RCC 7860 (cell line): ENCODE data around the gene PROM2.
A peak's percentile ranks its signal among the peaks of the same experiment; 100 is the strongest.

Experiments used
- DNase-seq: peaks from one replicate; pipeline ENCODE4 v3.0.0-alpha.2; 2015; ENCODE audit warnings: low spot score
- FAIRE-seq: peaks from 2 replicates; lab custom pipeline; 2012; peaks lifted over from hg19 to GRCh38; lab: Jason Lieb, UNC

PROM2 gene

GRCh38 chr2:95305380-95306061, 31.3 kb downstream of the PROM2 start:
- no peak for FAIRE-seq
- no peak for DNase-seq

GRCh38 chr2:95306336-95306895, 32.2 kb downstream of the PROM2 start:
- DNase-seq (no peak), FAIRE-seq (no peak)

- no peak for FAIRE-seq
- DNase-seq = no peak
Measured at GRCh38 chr2:95307036-95307435, 32.8 kb downstream of the PROM2 start.

GRCh38 chr2:95307878-95308277, 33.6 kb downstream of the PROM2 start:
- FAIRE-seq (no peak), DNase-seq (no peak)

- FAIRE-seq = no peak
Measured at GRCh38 chr2:95308426-95308990, 34.3 kb downstream of the PROM2 start.

GRCh38 chr2:95309599-95309998, 35.4 kb downstream of the PROM2 start:
- peak; percentile 8 for DNase-seq
- FAIRE-seq = no peak

More at GRCh38 chr2:95308426-95308990, 34.3 kb downstream of the PROM2 start:
- no peak for DNase-seq

- FAIRE-seq (no peak), DNase-seq (no peak)
Measured at GRCh38 chr2:95310216-95310615, 36.0 kb downstream of the PROM2 start.

- FAIRE-seq = peak; percentile 40
- DNase-seq = peak; percentile 9
Measured at GRCh38 chr2:95310651-95311050, 36.4 kb downstream of the PROM2 start.

- FAIRE-seq (no peak), DNase-seq (no peak)
Measured at GRCh38 chr2:95311815-95312542, 37.7 kb downstream of the PROM2 start.

GRCh38 chr2:95312543-95313201, 38.4 kb downstream of the PROM2 start:
- DNase-seq = no peak
- FAIRE-seq = no peak

- no peak for FAIRE-seq
- no peak for DNase-seq
Measured at GRCh38 chr2:95313296-95314131, 39.3 kb downstream of the PROM2 start.

- DNase-seq = no peak
Measured at GRCh38 chr2:95314598-95314963, 40.3 kb downstream of the PROM2 start.

GRCh38 chr2:95314964-95315611, 40.8 kb downstream of the PROM2 start:
- FAIRE-seq = peak; percentile 4
- DNase-seq = peak; percentile 49

More at GRCh38 chr2:95314598-95314963, 40.3 kb downstream of the PROM2 start:
- no peak for FAIRE-seq

- FAIRE-seq = peak; percentile 93
- peak; percentile 92 for DNase-seq
Measured at GRCh38 chr2:95315801-95316411, 41.7 kb downstream of the PROM2 start.

- FAIRE-seq (no peak), DNase-seq (peak; percentile 51)
Measured at GRCh38 chr2:95316466-95317122, 42.3 kb downstream of the PROM2 start.

GRCh38 chr2:95317123-95317500, 42.9 kb downstream of the PROM2 start:
- DNase-seq = no peak
- no peak for FAIRE-seq

- DNase-seq (no peak), FAIRE-seq (no peak)
Measured at GRCh38 chr2:95317665-95318425, 43.6 kb downstream of the PROM2 start.
